ENCODE measurements around the gene CNPY1.
A peak's percentile ranks its signal among the peaks of the same experiment; 100 is the strongest.

The CNPY1 gene

DNA sequence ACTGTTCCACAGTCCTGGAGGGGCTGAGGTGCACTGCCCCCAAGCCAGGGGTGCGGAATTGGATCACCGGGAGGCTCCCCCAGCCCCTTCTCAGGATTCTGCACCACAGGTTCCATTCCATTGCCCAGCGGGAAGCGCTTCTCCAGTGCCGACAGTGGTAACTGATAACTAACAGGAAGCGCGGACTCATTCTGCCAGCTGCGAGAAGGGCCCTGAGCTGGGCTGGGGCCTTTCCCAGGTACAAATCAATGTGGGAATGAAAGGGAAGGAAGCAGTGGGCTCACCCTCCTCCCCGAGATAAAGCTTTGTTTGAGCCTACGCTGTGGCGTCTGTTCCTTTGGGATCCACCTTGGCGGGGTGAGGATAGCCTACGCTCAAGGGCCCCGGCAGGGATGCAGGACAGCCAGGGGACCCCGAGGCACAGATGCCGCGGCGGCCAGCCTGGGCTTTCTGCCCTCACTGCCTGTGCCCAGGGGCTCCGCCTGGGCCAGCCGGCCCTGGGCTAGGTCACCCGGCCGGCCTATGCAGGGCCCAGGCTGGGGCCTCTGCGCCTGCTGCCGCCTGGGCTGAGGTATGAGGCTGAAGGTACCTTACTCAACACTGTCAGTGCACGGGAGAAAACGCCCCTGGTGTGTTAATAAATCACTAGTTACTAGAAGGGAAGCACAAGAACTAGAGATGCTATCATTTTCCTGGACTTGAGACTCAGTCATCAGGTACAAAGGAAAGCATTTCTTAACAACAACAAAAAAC lies 49.0 kb downstream of the CNPY1 start:
- DNase-seq (ENCODE audit: low read depth), result no peak
- TF ChIP-seq, protein P1, sequence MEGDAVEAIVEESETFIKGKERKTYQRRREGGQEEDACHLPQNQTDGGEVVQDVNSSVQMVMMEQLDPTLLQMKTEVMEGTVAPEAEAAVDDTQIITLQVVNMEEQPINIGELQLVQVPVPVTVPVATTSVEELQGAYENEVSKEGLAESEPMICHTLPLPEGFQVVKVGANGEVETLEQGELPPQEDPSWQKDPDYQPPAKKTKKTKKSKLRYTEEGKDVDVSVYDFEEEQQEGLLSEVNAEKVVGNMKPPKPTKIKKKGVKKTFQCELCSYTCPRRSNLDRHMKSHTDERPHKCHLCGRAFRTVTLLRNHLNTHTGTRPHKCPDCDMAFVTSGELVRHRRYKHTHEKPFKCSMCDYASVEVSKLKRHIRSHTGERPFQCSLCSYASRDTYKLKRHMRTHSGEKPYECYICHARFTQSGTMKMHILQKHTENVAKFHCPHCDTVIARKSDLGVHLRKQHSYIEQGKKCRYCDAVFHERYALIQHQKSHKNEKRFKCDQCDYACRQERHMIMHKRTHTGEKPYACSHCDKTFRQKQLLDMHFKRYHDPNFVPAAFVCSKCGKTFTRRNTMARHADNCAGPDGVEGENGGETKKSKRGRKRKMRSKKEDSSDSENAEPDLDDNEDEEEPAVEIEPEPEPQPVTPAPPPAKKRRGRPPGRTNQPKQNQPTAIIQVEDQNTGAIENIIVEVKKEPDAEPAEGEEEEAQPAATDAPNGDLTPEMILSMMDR (IDR thresholded peaks at IDR 0.05; ENCODE audit: low read depth, low read length, missing control alignments), result no peak
- no peak overlapping the region for H3K4me3 ChIP-seq (ENCODE audit: low read depth, low read length)

DNA sequence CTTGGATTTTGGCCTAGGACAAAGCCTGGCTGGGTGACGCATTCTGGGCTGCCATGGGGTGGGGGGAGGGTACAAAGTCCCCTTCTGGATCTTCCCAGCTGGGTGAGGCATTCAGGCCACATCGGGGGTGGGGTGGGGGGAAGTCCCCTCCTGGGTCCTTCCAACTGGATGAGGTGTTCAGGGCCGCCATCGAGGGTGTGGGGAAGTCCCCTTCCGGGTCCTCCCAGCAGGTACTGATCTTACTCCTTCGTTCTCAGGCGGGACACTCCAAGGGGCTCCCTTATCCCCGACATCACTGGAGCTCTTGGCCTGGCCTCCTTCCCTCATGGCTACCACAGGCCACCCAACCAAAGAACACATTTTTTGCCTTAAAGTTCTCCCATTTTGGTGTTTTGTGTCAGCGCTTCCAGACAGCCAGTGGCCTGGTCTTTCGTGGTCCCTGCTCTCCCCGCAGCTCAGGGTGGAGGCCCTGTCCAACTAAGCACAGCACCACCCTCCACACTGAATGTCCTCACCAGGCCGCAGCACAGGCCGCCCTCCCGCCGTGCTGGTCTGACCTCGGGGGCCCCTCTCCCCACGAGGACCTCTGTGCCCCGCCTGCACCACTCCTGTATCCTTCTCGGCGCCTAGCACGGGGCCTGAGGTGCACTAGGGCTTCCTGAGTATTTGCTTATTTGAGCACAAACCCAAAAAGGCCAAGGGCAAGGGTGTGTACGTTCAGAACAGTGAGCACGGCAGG lies 49.9 kb downstream of the CNPY1 start:
- no peak overlapping the region for H3K4me3 ChIP-seq (ENCODE audit: low read depth, low read length)
- no peak for DNase-seq (ENCODE audit: low read depth)
- TF ChIP-seq, protein P1 (IDR thresholded peaks at IDR 0.05; ENCODE audit: low read depth, low read length, missing control alignments), result no peak

DNA sequence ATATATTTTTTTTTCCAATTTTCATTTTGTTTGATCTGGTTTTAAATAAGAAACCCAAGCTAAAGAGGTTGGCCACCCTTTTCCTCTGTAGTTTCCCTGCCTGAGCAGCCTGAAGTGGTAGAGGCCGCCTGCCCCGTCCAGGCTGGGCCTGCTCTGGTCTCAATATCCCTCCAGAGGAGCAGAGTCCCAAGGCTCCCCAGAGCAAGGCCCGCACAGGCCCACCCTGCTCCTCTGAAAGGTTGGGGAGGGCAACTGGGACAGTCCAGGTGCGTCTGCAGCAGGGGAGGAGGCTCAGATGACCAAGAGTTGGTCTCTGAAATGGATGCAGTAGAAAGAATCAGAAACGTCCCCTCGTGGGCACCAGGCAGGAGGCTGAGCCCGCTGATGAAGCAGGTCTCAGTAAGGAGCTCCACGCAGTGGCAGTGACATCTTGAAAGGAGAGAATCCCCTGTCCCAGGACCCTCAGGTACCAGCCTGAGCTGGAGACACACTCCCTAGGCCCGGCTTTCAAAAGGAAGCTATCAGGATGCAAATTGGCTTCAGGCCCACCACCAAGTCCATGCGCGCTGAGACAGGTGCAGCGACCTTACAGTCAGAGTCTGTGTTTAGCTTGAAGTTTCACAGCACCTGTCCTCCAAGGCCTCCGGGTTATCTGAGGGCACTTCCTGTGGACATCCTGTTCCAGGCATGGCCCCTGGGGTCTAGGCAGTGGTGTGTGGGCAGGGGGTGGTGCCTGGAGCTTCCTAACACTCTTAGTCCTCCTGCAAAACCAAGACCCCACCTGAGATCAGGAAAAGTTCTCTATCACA lies 50.7 kb downstream of the CNPY1 start:
- TF ChIP-seq, protein P1 (IDR thresholded peaks at IDR 0.05; ENCODE audit: low read depth, low read length, missing control alignments), result no peak

DNA sequence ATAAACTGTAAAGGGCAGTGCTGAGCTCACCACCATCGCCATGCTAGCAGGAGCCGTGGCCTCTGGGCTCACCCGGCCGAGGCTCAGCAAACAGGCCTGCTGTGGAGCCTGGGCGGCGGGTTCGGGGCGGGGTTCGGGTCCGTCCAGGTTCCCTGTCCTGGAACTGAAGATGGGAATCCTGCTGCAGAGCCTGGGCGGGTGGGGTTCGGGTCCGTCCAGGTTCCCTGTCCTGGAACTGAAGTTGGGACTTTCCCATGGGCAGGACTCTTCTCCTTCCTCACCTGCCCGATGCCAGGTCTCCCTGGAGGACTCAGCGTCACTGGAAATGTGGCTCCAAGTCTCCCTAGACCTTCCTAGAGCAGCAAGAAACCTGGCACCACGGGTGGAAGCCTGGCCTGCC lies 51.8 kb downstream of the CNPY1 start:
- no peak overlapping the region for H3K4me3 ChIP-seq (ENCODE audit: low read depth, low read length)
- TF ChIP-seq, protein P1 (IDR thresholded peaks at IDR 0.05; ENCODE audit: low read depth, low read length, missing control alignments), result no peak
- DNase-seq (ENCODE audit: low read depth), result no peak

More for the DNA sequence above, 50.7 kb downstream of the CNPY1 start:
- DNase-seq (ENCODE audit: low read depth), result no peak
- H3K4me3 ChIP-seq (ENCODE audit: low read depth, low read length), result no peak overlapping the region

DNA sequence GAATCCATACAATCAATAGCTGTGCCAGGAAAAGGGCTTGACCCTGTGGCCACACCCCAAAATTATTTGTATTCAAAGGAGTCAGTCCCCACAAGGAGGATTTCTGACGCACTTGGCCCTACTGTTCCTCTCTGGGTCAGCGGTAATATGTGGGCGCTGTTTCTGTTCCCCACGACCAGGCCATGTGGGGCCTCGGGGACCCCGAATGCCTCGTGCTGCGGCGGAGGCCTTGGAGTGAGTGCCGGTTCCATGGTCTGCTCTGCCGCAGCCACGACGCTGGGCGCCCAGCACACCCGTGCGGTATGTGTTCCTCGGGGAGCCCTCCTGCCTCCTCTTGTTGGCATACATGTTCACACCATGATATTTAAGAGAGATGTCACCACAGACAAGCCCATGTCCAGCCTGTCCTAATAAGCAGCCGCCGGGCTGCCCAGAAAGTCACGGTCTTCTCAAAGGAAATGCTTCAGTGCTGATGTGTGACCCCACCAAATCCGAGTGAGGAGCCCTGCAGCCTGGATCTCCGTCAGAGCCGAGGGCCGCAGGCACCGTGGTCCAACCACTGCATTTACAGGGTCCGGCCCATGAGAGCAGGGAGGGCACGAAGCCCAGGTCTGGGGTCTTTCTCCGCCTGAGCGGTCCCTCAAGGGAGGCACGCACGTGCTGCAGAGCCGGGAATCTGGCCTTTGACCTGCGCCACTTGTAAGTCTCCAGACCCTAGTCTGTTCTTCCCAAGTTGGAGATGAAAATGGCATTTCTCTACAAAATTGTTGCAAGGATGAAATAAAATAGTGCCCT lies 52.4 kb downstream of the CNPY1 start:
- no peak overlapping the region for H3K4me3 ChIP-seq (ENCODE audit: low read depth, low read length)
- TF ChIP-seq, protein P1 (IDR thresholded peaks at IDR 0.05; ENCODE audit: low read depth, low read length, missing control alignments), result no peak
- DNase-seq (ENCODE audit: low read depth), result no peak

DNA sequence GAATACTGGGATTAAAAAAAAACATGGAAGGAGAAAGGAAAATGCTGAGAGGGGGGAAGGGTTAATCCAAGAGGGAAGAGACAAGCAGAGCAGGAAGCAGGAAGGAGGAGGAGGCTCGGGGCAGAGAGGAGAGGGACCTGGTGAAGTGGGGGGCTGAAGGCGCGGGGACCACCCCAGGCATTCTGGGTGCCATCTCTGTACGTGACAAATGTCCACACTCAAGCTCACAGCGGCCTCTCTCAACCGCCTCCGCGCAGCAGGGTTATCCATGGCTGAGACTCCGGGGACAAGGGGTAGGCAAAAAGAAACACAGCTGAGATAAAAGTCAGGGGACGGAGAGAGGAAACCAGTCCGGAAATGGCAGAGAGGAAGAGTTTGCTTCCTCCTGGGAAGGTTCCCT lies 54.5 kb downstream of the CNPY1 start:
- no peak for DNase-seq (ENCODE audit: low read depth)
- H3K4me3 ChIP-seq (ENCODE audit: low read depth, low read length), result peak overlapping the region; percentile 53; the same call in 1 of the 2 replicates
- TF ChIP-seq, protein P1 (IDR thresholded peaks at IDR 0.05; ENCODE audit: low read depth, low read length, missing control alignments), result no peak
